Measurements from ENCODE around the gene CBLB.

The CBLB gene

GRCh38 chr3:105868742-105869530 lies at the start of gene CBLB:
Gene CBLB, minus strand, starts transcription at chr3:105869012. Its CDS starts 1,435 bp downstream, at chr3:105867577.
- DNase-seq (ENCODE audit: low read depth): peak; percentile 80

- DNase-seq (ENCODE audit: low read depth): no peak
These were observed 48.0 kb upstream of the CBLB start for GRCh38 chr3:105916767-105917166.

GRCh38 chr3:105915524-105915923 lies 46.7 kb upstream of the CBLB start:
- no peak for DNase-seq (ENCODE audit: low read depth)

- DNase-seq (ENCODE audit: low read depth): no peak
These were observed 44.8 kb upstream of the CBLB start for GRCh38 chr3:105913616-105914015.

GRCh38 chr3:105912891-105913290 lies 44.1 kb upstream of the CBLB start:
- DNase-seq (ENCODE audit: low read depth): no peak

- DNase-seq (ENCODE audit: low read depth): no peak
These were observed 42.7 kb upstream of the CBLB start for GRCh38 chr3:105911496-105911895.

GRCh38 chr3:105907777-105908176 lies 39.0 kb upstream of the CBLB start:
- no peak for DNase-seq (ENCODE audit: low read depth)

- no peak for DNase-seq (ENCODE audit: low read depth)
These were observed 38.0 kb upstream of the CBLB start for GRCh38 chr3:105906836-105907235.

- DNase-seq (ENCODE audit: low read depth): no peak
These were observed 37.5 kb upstream of the CBLB start for GRCh38 chr3:105906345-105906744.

- DNase-seq (ENCODE audit: low read depth): no peak
These were observed 36.5 kb upstream of the CBLB start for GRCh38 chr3:105905328-105905727.

GRCh38 chr3:105904678-105905284 lies 36.0 kb upstream of the CBLB start:
- DNase-seq (ENCODE audit: low read depth): no peak

GRCh38 chr3:105904251-105904650 lies 35.4 kb upstream of the CBLB start:
- no peak for DNase-seq (ENCODE audit: low read depth)

GRCh38 chr3:105899516-105899915 lies 30.7 kb upstream of the CBLB start:
- DNase-seq (ENCODE audit: low read depth): no peak

GRCh38 chr3:105891101-105891500 lies 22.3 kb upstream of the CBLB start:
- DNase-seq (ENCODE audit: low read depth): no peak

GRCh38 chr3:105888621-105889579 lies 20.1 kb upstream of the CBLB start:
- DNase-seq (ENCODE audit: low read depth): no peak

- DNase-seq (ENCODE audit: low read depth): no peak
These were observed 16.4 kb upstream of the CBLB start for GRCh38 chr3:105885256-105885655.

GRCh38 chr3:105883798-105884377 lies 15.1 kb upstream of the CBLB start:
- no peak for DNase-seq (ENCODE audit: low read depth)

- DNase-seq (ENCODE audit: low read depth): no peak
These were observed 12.0 kb upstream of the CBLB start for GRCh38 chr3:105880681-105881290.

GRCh38 chr3:105878061-105878460 lies 9.2 kb upstream of the CBLB start:
- DNase-seq (ENCODE audit: low read depth): no peak

GRCh38 chr3:105877336-105877910 lies 8.6 kb upstream of the CBLB start:
- DNase-seq (ENCODE audit: low read depth): no peak

GRCh38 chr3:105876780-105877327 lies 8.0 kb upstream of the CBLB start:
- no peak for DNase-seq (ENCODE audit: low read depth)
